DMS114 treated with DMSO at 0.1 percent for 48 hours (cell line): ENCODE results near the gene CYP4F11.
"Not testable (repeated sequence)": the region's sequence is repeated elsewhere in the genome, so short reads cannot be mapped to it uniquely, and the experiment has no call there.

Source experiments
- DNase-seq: peaks from one replicate; lab custom pipeline; 2025; ENCODE audit not compliant: unreplicated experiment; lab: John Stamatoyannopoulos, UW

The CYP4F11 gene

DNA sequence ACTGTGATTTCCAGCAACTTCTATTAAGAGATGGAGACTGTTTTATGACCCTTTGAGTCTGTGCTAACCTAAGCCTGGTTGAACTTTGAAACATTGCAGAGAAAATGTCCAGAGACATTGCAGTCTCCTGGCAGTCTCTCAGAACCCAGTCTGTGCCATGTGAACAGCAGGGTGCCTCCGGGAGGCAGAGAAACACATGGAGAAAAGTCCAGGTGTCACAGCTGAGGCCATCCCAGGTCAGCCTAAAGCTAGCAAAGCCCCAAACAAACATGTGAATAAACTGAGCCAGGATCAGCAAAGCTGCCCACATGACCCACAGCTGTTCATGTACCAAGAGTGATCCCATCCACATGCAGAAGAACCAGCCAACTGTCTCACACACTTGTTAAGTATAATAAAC is 7.8 kb downstream of the CYP4F11 start:
- DNase-seq: no peak

DNA sequence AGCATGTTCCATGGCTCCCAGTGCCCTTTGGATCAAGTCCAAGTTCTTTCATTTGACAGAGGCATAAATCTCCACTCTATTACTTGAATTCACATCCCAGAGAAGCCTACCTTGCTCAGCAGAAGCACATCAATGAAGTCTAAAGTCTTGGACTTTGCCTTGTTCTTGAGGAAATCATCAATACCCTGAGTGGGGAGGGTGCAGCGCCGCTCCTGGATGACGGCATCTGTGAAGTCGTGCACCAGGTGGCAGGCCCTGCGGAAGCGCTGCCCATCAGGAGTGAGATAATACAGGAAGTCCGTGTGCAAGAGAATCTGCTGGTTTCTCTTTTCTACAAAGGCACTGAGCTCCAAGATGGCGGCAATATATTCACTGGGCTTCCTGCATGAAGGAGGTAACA is 10.6 kb downstream of the CYP4F11 start:
- DNase-seq: no peak

DNA sequence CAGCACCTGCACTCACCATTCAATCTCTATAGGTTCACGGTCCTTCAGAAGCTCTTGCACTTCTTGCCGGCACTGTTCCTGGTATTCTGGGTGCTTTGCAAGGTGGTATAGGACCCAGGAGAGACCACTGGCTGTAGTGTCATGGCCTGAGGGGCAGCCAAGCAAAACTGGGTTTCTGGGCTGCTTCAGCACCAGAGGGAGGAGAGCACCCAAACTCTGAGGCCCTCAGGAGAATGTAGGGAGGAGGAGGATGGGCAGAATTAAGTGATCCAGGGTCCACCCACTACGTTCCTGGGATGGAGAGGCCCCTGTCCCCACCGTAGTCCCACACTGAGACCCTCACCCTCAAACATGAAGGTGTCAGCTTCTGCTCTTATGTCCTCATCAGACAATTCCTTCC is 12.3 kb downstream of the CYP4F11 start:
- no peak for DNase-seq

DNA sequence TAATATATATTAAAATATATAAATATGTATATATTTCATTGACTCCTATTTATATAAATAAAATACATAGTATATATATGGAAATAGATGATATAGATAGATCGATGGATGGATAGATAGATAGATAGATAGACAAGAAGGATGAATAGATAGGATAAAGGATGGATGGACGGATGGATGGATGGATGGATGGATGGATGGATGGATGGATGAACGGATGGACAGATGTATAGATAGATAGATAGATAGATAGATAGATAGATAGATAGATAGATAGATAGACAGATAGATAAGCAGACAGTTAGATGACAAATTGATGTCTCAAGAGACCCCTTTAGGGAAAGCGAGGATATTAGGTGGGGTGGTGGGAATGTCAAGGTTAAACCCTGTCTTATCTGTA is 15.1 kb downstream of the CYP4F11 start:
- DNase-seq: no peak

DNA sequence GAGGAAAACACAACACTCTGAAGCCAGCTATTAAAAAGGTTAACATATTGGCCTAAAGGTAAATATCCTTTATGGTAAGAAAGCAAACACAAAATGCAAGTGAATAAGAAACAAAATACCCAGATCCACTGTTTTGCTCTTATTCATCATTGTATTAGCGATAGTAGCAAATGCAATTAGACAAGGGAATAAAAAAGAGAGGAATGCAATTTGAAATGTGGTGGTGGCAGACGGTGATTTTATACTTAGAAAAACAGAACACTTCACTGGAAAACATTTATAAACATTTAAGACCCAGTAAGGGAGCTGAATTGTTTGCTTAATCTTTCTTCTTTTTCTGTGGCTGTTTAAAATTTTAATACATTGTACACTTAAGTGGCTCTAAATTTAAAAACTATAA is 19.2 kb downstream of the CYP4F11 start:
- no peak for DNase-seq

DNA sequence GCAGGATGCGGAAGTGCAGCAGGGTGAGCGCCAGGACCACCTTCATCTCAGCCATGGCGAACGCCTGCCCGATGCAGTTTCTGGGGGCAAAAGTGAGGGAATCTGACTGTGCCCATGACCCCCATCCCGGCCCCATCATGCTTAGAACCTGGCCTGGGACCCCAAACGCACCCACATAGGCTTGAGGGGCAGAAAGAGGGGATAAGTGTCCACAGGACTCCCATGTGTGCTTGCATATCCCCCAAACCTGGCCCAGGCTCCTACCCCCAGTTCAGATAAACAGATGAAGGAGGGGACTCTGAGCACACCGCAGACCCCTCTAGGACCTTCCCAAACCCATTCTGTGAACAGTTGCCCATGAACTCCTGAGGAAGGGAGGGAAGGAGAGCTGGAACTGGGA is 20.5 kb downstream of the CYP4F11 start:
- DNase-seq: no peak

DNA sequence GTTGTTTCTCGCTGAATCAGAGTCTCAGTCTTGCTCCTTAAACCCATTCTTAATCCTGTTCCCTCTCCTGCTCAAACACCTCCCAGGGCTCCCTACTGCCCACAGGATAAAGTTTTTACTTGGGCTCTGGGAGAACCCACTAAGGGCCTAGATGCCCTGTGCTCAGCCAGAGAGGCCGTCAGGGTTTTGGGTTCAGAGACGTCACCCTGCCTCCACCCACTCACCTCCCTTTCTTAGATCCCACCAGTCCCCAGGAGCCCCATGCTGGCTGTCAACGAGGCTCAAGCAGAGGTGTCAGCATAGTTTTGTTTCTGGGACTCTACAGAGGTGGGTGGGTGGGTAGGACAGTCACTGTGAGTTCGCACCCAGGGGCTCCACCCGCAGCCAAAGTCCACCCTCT is 20.9 kb downstream of the CYP4F11 start:
- DNase-seq: no peak

DNA sequence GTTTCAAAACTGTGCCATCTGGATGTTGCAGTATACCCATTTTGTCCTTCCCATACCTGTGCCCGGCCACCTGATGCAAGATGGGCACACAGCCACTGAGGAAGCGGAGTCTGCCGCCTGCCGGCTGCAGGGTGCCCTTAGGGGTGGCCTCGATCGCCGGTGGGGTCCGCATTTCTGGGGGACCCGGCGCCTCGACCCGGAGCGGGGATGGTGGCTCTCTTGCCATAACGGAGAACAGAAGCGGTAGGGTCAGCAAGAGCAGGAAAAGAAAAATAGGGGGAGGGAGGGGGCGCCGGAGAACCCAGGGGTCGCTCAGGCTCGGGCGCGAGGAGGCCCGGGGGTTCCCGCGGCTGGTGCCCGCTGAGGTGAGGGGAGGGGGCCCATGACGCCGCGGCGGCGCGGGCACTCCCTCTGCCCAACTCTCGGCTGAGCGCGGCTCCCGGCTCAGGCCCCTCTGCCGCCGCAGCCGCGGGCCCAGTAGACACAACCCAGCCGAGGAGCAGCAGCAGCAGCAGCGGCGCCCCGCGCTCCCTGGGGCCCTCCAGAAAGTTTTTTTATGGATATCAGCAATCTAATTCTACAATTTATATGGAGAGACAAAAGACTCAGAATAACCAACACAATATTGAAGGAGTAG is 22.6 kb downstream of the CYP4F11 start:
- DNase-seq: no peak

DNA sequence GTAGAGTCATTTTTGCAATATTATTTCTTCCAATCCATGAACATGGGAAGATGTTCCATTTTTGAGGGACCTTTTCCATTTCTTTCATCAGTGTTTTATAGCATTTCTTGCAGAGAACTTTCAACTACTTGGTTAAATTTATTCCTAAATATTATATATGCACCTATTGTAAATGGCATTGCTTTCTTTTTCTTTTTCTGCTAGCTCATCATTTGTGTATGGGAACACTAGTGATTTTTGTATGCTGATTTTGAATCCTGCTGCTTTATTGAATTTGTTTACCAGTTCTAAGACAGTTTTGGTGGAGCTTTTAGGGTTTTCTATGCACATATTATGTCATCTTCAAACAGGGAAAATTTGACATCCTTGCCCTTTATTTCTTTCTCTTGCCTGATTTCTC is 29.3 kb downstream of the CYP4F11 start:
- DNase-seq: no peak

DNA sequence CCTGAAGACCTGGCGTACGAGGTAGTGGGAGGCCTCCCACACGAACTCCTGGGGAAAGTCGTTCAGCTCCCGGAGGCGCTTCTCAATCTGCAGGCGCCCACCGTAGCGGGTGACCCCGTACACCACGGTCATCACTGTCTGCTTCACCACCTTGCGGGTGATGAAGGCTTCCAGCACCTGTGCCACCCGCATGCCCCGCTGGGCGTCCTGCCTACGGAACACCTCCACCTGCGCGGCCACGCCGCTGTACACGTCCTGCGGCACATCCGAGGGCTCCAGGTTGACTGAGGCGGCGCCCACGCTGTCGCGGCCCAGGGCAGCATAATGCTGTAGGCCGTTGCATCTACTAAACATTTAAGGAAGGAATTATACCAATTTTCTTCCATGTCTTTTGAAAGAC is 31.4 kb downstream of the CYP4F11 start:
- not testable (repeated sequence) for DNase-seq

DNA sequence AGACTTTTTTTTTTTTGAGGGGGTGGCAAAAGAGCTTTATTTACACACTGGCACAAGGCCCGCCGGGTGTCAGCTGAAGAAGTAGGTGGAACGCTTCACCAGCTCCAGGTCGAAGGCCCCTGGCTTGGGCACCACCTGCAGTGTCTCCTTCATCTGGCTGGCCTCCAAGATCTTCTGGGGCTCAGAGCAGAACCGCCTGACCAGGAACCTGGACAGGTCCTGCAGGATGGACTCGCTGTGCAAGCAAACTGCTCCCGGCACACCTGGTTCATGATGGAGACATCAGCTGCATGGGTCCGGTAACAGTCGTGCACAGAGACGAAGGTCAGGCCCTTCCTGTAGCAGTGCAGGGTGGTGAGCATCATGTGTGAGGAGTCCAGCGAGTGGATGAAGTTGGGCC is 32.1 kb downstream of the CYP4F11 start:
- no peak for DNase-seq

DNA sequence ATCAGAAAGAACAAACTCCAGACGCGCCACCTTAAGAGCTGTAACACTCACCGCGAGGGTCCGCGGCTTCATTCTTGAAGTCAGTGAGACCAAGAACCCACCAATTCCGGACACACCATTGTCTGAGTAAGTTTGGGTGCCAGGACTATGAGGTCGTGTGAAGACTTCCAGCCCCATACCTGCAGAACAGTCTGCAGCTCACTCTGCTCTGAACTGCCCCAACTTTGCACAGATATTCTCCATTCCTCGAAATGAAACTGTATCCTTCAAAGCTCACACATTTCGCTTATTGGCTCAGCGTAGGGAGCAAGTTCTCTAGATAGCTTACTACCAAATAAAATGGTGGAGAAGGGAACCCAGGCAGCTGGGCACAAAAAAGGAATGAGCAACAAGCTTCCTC is 33.8 kb downstream of the CYP4F11 start:
- DNase-seq: no peak

DNA sequence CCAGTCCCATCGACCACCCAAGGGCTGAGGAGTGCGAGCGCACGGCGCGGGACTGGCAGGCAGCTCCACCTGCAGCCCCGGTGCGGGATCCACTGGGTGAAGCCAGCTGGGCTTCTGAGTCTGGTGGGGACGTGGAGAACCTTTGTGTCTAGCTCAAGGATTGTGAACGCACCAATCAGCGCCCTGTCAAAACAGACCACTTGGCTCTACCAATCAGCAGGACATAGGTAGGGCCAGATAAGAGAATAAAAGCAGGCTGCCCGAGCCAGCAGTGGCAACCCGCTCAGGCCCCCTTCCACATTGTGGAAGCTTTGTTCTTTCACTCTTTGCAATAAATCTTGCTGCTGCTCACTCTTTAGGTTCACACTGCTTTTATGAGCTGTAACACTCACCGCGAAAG is 34.3 kb downstream of the CYP4F11 start:
- DNase-seq: not testable (repeated sequence)

DNA sequence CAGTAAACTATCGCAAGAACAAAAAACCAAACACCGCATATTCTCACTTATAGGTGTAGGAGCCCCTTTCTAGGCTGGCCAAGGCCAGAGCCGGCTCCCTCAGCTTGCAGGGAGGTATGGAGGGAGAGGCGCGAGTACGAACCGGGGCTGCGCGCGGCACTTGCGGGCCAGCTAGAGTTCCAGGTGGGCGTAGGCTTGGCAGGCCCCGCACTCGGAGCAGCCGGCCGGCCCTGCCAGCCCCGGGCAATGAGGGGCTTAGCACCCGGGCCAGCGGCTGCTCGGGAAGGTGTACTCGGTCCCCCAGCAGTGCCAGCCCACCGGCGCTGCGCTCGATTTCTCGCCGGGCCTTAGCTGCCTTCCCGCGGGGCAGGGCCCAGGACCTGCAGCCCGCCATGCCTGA is 34.8 kb downstream of the CYP4F11 start:
- not testable (repeated sequence) for DNase-seq

DNA sequence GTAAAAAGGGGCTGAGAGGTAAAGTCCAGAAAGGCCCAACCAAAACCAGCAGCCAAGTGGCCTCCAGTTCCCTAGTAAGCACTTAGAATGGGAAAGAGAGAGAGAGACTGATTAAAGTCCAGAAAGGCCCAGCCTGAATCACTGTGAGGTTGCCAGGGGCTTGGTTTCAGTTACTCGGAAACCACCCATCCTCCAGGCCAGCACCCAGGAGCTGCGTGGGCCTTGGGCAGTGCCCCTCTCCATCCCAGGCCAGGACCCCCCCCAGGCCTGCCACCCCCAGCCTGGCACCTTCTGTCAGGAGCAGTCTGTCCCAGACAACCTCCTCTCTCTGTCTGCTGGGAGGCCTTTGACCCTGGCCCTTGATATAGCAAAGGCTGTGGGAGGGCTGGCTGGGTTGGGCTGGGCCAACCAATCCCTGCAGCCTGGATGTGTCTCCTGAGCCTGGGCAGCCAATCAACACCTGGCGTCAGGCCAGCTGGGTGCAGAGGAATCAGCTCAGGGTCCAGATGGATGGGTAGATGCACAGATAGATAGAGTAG is 36.5 kb downstream of the CYP4F11 start, which contains the start of gene CYP4F2:
Gene CYP4F2 (minus strand): TSS at position 337 of the 539 bp plus-strand sequence. CDS start 463 bp downstream, outside the sequence.
- no peak for DNase-seq

DNA sequence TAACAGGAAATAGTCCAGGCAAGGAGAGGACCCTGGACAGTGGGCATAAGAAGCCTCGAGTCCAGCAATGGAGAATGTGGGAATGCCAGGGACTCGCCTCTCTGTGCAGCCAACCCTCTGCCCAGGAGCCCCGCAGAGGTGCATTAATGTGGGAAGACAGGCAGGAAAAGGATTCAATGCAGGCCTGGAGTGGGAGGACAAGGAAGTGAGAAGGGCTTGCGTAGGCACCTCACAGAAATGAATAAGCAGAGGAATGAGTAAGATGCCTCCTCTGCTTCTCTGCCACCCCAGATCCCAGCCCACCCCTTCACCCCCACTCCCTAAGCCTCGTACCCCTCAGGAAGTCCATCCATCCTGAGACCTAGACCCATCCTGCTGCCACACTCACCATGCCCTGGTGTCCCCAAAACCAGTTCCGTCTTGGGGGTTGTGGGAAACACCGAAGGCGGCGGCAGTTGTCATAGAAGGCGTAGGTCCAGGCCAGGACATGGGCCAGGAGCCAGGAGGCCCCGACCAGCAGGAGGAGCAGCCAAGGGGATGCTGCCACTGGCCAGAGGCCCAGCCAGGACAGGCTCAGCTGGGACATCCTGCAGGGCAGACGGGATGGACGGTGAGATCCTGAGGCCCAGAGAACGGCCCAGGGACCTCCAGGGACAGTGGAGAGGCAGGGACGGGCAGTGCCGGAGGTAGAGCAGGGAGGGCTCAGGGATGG is 37.1 kb downstream of the CYP4F11 start:
- DNase-seq: no peak

DNA sequence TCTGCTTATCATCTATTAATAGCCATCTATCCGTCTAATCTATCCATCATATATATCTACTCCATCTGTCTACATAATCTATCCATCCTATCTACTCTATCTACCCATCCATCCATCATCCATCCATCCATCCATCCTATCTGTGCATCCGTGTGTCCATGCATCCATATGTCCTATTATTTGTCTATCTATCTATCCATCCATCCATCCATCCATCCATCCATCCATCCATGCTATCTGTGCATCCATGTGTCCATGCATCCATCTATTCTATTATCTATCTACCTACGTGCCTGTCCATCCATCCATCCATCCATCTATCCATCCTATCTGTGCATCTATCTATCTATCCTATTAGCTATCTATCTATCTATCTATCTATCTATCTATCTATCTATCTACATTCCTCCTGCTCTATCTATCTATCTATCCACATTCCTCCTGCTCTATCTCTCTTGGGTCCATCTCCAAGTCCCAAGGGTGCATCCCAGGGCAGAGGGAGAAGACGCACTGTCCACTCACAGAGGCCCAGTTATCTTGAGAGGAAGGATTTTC is 38.4 kb downstream of the CYP4F11 start:
- DNase-seq: no peak

DNA sequence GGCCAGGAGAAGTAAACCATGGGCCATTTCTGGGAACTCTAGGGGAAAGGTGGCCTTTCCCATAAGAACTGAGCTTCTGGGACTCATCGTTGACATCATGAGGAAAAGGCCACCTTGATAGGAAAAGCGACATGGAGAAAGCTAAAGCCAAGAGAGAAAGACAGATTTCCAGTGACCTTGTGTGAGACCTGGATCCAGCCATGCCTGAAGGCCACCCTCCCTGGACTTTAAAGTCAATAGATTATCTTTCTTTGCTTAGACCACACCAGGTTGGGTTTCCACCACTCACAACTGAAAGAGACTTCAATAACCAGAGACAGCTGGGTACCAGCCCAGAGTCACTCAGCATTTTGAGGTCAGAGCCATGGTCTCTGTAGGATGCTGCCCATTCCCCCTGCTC is 40.0 kb downstream of the CYP4F11 start:
- DNase-seq: no peak

DNA sequence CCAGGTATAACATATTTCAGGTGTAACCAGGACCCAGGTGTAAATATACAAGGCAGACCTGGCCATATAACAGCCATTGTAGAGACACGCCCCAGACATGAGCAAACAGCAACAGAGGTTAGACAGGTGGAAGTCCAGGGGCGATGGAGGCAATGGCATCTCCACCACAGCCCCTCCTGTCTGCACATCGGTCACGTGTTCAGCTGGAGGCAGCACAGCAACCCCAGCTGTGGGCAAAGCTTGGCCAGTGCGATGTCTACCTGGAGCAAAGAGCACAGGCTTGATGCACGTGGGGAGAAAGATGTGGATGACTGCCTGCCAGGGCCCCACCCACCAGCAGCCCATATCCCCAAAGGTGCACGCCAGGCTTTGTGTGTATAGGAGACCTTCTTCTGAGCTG is 40.9 kb downstream of the CYP4F11 start:
- DNase-seq: no peak

DNA sequence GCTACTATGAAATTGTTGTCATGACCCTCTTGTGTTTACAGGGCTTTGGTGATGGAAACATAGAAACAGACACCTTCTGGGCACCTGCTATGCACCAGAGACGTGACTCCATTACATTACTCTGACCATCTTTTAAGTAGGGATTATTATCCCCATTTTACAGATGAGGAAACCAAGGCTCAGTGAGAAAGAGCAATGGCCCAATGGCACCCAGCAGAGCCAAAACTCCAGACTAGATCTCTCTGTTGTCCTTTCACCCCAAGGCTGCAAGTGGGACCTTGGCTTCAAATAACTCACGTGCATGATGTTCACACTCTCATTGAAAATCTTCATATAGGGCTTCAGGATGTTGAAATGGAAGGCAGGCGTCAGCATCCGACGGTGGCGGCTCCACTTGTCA is 42.3 kb downstream of the CYP4F11 start:
- DNase-seq: no peak

DNA sequence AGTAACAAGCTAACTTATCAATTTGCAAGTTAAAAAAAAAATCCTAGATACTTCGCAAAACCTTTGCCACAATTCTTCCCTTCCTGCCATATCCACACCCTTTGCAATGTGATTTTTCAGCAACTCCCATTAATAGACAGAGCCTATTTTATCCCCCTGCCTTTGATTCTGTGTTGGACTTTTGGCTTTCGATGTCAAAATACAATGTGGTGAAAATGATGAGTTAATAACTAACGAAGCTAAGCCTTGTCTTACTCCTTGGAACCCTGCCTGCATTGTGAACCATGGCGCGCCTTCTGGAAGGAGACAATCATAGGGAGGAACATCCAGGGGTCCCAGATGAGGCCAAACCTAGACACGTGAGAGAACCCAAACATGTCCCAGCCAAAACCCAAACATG is 42.9 kb downstream of the CYP4F11 start:
- no peak for DNase-seq

DNA sequence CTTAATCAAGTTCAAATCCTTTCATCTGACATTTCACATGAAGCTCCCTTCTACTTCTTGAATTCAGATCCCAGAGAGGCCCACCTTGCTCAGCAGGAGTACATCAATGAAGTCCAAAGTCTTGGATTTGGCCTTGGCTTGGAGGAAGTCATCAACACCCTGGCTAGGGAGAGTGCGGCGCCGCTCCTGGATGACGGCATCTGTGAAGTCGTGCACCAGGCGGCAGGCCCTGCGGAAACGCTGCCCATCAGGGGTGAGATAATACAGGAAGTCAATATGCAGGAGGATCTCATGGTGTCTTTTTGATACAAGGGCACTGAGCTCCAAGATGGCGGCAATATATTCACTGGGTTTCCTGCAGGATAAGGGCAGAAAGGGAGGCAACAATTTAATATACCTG is 45.0 kb downstream of the CYP4F11 start:
- not testable (repeated sequence) for DNase-seq
